Measurements from ENCODE around the gene RPL5. TPM values are rescaled to one million over a fixed set of nuclear protein-coding genes. Genes with fewer than 3 reads are reported as not detected.

RPL5 gene
- total and polyA plus RNA-seq, 2 of the 8 experiments (the other 6 are each of a cell fraction or from before 2014, with no cell fraction given) = 1,506 to 2,034 TPM

GRCh38 chr1:92862605-92863004 is 30.8 kb downstream of the RPL5 start:
- Histone ChIP-seq H4K91ac (replicated peaks; ENCODE audit: insufficient read length, low read length) (no peak overlapping the region), H4K8ac (ENCODE audit: extremely low read depth, insufficient read depth, low read length) (no peak overlapping the region), H2BK12ac (ENCODE audit: low read depth, low read length) (no peak overlapping the region), H3K4me2 (ENCODE audit: insufficient read depth in 1 of 2, low read depth in 2 of 2, low read length in 2 of 2) (no peak overlapping the region), H3K18ac (ENCODE audit: extremely low read depth, low read length) (no peak overlapping the region), H3K4me3 (ENCODE audit: extremely low read depth in 1 of 4, insufficient read depth in 2 of 4, low read depth in 3 of 4, low read length in 4 of 4) (no peak overlapping the region), H3K27me3 (replicated peaks in 1 of 4; ENCODE audit: control insufficient read depth in 3 of 4, extremely low read depth in 1 of 4, insufficient read depth in 3 of 4, low read length in 3 of 4) (no peaks in the 10 kb centered on the region), H2BK20ac (ENCODE audit: low read length) (no peak overlapping the region), H2AFZ (ENCODE audit: low read length) (no peak overlapping the region), H3K36me3 (ENCODE audit: control insufficient read depth in 2 of 4, insufficient read depth in 4 of 4, low read length in 3 of 4) (no peaks in the 10 kb centered on the region), H2BK15ac (ENCODE audit: low read length) (no peak overlapping the region), H3K23ac (ENCODE audit: insufficient read length) (no peak overlapping the region), H2BK5ac (ENCODE audit: low read depth, low read length) (no peak overlapping the region), H3K9me3 (ENCODE audit: insufficient read depth in 2 of 2, low read depth in 1 of 2, low read length in 1 of 2) (no peaks in the 10 kb centered on the region), H3K27ac (ENCODE audit: low read depth, low read length) (no peak overlapping the region), H3K4ac (replicated peaks; ENCODE audit: insufficient read length, low read depth, low read length) (no peak overlapping the region), H3K4me1 (replicated peaks in 1 of 4; ENCODE audit: control insufficient read depth in 3 of 4, insufficient read depth in 4 of 4, low read length in 3 of 4) (no peaks in the 10 kb centered on the region), H3K56ac (replicated peaks; ENCODE audit: insufficient read length, low read depth, low read length) (no peak overlapping the region), H3K23me2 (ENCODE audit: low read depth, low read length) (no peaks in the 10 kb centered on the region), H2AK5ac (ENCODE audit: low read depth, low read length) (no peak overlapping the region), H4K20me1 (replicated peaks in 1 of 2; ENCODE audit: control insufficient read depth in 1 of 2, insufficient read depth in 2 of 2, low read length in 2 of 2) (no peaks in the 10 kb centered on the region), H3K79me1 (ENCODE audit: low read depth, low read length) (no peaks in the 10 kb centered on the region), H3K14ac (ENCODE audit: insufficient read length) (no peak overlapping the region), H4K5ac (ENCODE audit: insufficient read length, low read depth, low read length) (no peak overlapping the region), H3K79me2 (ENCODE audit: control insufficient read depth in 1 of 2, insufficient read depth in 2 of 2, low read length in 2 of 2) (no peaks in the 10 kb centered on the region), H2BK120ac (replicated peaks; ENCODE audit: low read depth, low read length) (no peak overlapping the region), H3K9ac (replicated peaks in 1 of 4; ENCODE audit: extremely low read depth in 1 of 4, low read depth in 3 of 4, low read length in 3 of 4) (no peak overlapping the region)
- ChIA-PET POLR2A (ENCODE audit: partially characterized antibody) (interaction anchor here (1.1 to 1.5 kb wide), 2 partner anchors 15 to 217 kb away, joined by 3 read pairs; no protein-coding TSS in a partner anchor), CTCF (ENCODE audit: partially characterized antibody) (interaction anchor here (1.0 to 4.6 kb wide), 5 partner anchors 18 to 131 kb away, joined by 3 to 31 read pairs (median 4); no protein-coding TSS in a partner anchor)
- WGBS, 2 experiments (ENCODE audit: extremely low coverage in 1 of 2, insufficient coverage in 1 of 2, insufficient read length in 1 of 2, insufficient replicate concordance in 2 of 2, low coverage in 1 of 2, low lambda C conversion rate in 2 of 2, missing lambda C conversion rate in 1 of 2) = 82% methylated on average over 4 of the region's 4 CpGs; no CpG with 5 or more reads in 1 of the 2 experiments
- FAIRE-seq (no peak), DNase-seq (ENCODE audit: low read depth in 1 of 2, low spot score in 2 of 2) (no peak)
- TF ChIP-seq GTF2F1 (IDR thresholded peaks at IDR 0.05; ENCODE audit: borderline replicate concordance, low read depth, low read length) = no peak
- TF ChIP-seq CTBP2 (IDR thresholded peaks at IDR 0.05; ENCODE audit: borderline replicate concordance, insufficient read depth, insufficient read length, low read length) = no peak
- TF ChIP-seq ATF2 (IDR thresholded peaks at IDR 0.05; ENCODE audit: low read length) = no peak
- TF ChIP-seq RFX5 (IDR thresholded peaks at IDR 0.05; ENCODE audit: borderline replicate concordance, low read depth, low read length) = no peak
- TF ChIP-seq FOSL1 (IDR thresholded peaks at IDR 0.05; ENCODE audit: insufficient read depth, low read depth, low read length) = no peak
- no peak for TF ChIP-seq USF2 (IDR thresholded peaks at IDR 0.05; ENCODE audit: low read length)
- no peak for TF ChIP-seq MAFK (IDR thresholded peaks at IDR 0.05; ENCODE audit: low read depth, low read length)
- TF ChIP-seq JUND (IDR thresholded peaks at IDR 0.05; ENCODE audit: low read length) = no peak
- TF ChIP-seq SIX5 (IDR thresholded peaks at IDR 0.05; ENCODE audit: low read depth, low read length) = no peak
- TF ChIP-seq SIN3A (conservative IDR thresholded peaks at IDR 0.05 in 1 of 2, IDR thresholded peaks at IDR 0.05 in 1 of 2; ENCODE audit: low read depth in 1 of 2, low read length in 2 of 2) = no peak
- TF ChIP-seq TCF12 (IDR thresholded peaks at IDR 0.05; ENCODE audit: low read depth, low read length) = no peak
